Stimulated activated naive CD8-positive, alpha-beta T cell treated with anti-CD3 and anti-CD28 coated beads, Interleukin-15, amount 100 ng/mL, for 72 hours (primary cell): ENCODE data around the gene CXCL6.

Source experiments
- ATAC-seq: fragments of 150-1000 bp; cut with Tn5 transposase; 2 replicates; pipeline ENCODE4 v1.10.0; 2021; ENCODE audit warnings: mild to moderate bottlenecking, moderate library complexity
- DNase-seq, 2 donors: peaks; one replicate each; pipeline ENCODE4 v3.0.0; 2021 to 2022
- H3K27ac Mint-ChIP-seq, 2 donors: one replicate each; pipeline ENCODE4 v1.8.0; 2022; ENCODE audit warnings: mild to moderate bottlenecking in 2 of 2, mixed read lengths in 2 of 2, moderate library complexity in 2 of 2
- H3K27me3 Mint-ChIP-seq: one replicate; pipeline ENCODE4 v1.8.0; 2022; ENCODE audit warnings: mixed read lengths
- H3K4me1 Mint-ChIP-seq: one replicate; pipeline ENCODE4 v1.8.0; 2022; ENCODE audit warnings: mild to moderate bottlenecking, mixed read lengths
- H3K4me3 Mint-ChIP-seq, 2 donors: one replicate each; pipeline ENCODE4 v1.8.0; 2022; ENCODE audit warnings: mild to moderate bottlenecking in 2 of 2, mixed read lengths in 2 of 2, moderate library complexity in 1 of 2
- H3K9me3 Mint-ChIP-seq, 2 donors: one replicate each; pipeline ENCODE4 v1.8.0; 2022; ENCODE audit warnings: mixed read lengths in 2 of 2

The CXCL6 gene

DNA sequence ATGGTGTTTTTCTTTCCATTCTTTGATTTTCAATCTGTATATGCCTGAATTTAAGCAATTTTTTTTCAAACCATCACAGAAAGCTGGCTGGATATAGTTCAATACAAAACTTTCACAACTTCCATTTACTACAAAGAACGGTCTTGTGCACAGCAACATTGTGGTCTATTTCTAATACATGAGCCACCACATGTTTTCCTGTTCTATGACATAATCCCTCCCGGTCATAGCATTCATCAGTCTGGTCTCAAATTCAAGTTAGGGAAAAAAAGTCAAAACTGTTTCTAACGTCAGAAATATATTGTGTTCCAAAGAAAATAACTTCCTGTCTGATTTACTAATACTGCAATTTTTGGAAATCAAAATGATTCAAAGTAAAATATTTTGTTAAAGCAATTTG lies 7.5 kb upstream of the CXCL6 start:
- no peaks in the 10 kb centered on the region for H3K4me1 Mint-ChIP-seq
- H3K4me3 Mint-ChIP-seq: no peak overlapping the region
- no peak overlapping the region for H3K27ac Mint-ChIP-seq

GRCh38 chr4:73831569-73831968 lies 4.9 kb upstream of the CXCL6 start:
- no peak overlapping the region for H3K4me3 Mint-ChIP-seq
- H3K27ac Mint-ChIP-seq: no peak overlapping the region
- H3K27me3 Mint-ChIP-seq: peaks cover 5% of the 10 kb centered on the region
- DNase-seq (no peak), ATAC-seq (no peak)
- peaks cover 0 to 9% of the 10 kb centered on the region in 2 donors for H3K9me3 Mint-ChIP-seq
- peaks cover under 1% of the 10 kb centered on the region for H3K4me1 Mint-ChIP-seq

More for the DNA sequence above, 7.5 kb upstream of the CXCL6 start:
- no peak for ATAC-seq
- Mint-ChIP-seq H3K27me3 (no peaks in the 10 kb centered on the region), H3K9me3 (peaks cover 0 to 9% of the 10 kb centered on the region in 2 donors)
- no peak for DNase-seq

DNA sequence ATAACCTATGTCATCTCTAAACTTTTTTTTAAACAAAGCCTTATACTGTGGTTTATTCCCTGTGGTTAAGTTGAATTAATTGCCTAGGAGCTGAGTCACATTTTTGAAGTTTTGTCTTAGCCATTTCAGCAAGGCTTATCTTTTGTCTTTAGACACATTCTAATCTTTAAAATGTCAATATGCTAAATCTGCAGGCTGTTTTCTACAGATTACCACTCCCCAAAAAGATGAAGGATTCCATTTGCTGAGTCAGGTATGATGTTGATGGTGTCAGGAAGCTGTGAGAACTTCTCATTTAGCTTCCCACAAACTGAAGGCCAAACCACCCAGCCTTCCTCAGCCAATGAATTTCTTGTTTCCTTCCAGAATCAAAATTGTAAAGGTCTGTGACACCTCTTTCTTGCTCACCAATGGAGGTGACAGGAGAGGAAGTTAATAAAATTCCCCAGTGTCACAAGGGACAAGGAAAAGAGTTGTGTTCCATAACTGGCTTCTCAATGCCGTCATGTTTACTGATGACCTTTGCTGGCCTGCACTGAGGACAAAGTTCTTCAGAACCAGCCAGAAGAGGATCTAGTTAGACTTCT lies 3.7 kb upstream of the CXCL6 start:
- Mint-ChIP-seq H3K4me3 (no peak overlapping the region), H3K27ac (no peak overlapping the region), H3K9me3 (peaks cover 0 to 4% of the 10 kb centered on the region in 2 donors), H3K27me3 (peaks cover 15% of the 10 kb centered on the region), H3K4me1 (peaks cover 5% of the 10 kb centered on the region)
- no peak for ATAC-seq
- no peak for DNase-seq

DNA sequence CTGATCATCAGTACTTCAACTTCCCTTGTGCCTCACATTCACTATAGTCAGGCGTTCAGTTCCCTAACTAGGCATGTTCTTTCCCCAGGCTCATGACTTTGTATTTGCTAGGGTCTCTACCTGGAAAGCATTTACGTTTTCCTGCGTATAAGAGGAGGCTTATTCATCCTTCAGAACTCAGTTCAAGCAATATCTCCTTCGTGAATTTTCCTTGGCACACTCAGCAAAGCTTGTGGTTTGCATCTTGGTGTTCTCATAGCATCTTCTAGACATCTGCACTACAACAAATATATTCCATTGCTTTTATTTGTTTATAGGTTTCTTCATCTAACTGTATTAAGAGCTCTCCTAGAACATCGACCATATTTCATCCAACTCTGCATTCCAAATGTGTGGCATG lies 2.6 kb downstream of the CXCL6 start:
- no peak for ATAC-seq

GRCh38 chr4:73839715-73840114 lies 3.2 kb downstream of the CXCL6 start:
- Mint-ChIP-seq H3K4me1 (peaks cover 5% of the 10 kb centered on the region), H3K9me3 (no peaks in the 10 kb centered on the region), H3K4me3 (no peak overlapping the region), H3K27me3 (peaks cover 34% of the 10 kb centered on the region), H3K27ac (no peak overlapping the region)
- ATAC-seq: no peak
- DNase-seq: no peak

More for the DNA sequence above, 2.6 kb downstream of the CXCL6 start:
- DNase-seq: no peak
- no peak overlapping the region for H3K27ac Mint-ChIP-seq
- peaks cover 5% of the 10 kb centered on the region for H3K4me1 Mint-ChIP-seq
- no peaks in the 10 kb centered on the region for H3K9me3 Mint-ChIP-seq
- H3K27me3 Mint-ChIP-seq: peaks cover 34% of the 10 kb centered on the region
- H3K4me3 Mint-ChIP-seq: no peak overlapping the region

DNA sequence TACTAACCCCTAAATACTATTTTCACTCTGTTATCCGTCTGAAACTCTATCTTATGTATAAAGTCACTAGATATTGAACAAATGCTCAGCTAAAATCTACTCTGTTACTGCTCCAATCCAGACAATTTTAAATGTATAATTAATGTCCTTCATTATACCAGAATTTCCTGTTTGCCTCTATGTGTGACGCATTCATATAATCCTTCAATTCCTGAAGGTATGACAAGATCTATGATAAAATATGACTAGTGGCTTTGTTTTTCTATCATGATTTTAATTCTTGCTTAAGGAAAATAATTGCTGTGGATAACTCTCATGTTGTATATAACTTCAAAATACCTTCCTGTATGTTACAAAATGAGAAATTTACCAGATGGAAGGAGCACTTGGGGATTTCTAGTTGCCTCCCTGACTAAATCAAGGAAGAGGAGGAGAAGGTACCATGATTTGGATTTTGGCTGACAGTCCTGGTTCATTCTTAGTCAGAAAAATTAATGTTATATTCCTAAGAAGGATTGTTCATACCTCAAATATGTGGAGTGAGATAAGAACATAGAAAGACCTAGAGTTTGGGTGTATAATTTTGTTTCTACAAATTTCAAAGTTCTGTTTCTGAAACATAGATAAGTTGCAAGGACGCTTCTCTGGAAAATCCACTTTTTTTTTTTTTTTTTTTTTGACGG lies 4.9 kb downstream of the CXCL6 start:
- no peak for DNase-seq
- H3K27ac Mint-ChIP-seq: no peak overlapping the region
- peaks cover 5% of the 10 kb centered on the region for H3K4me1 Mint-ChIP-seq
- ATAC-seq: no peak
- H3K9me3 Mint-ChIP-seq: no peaks in the 10 kb centered on the region
- no peak overlapping the region for H3K4me3 Mint-ChIP-seq
- peaks cover 31% of the 10 kb centered on the region for H3K27me3 Mint-ChIP-seq

DNA sequence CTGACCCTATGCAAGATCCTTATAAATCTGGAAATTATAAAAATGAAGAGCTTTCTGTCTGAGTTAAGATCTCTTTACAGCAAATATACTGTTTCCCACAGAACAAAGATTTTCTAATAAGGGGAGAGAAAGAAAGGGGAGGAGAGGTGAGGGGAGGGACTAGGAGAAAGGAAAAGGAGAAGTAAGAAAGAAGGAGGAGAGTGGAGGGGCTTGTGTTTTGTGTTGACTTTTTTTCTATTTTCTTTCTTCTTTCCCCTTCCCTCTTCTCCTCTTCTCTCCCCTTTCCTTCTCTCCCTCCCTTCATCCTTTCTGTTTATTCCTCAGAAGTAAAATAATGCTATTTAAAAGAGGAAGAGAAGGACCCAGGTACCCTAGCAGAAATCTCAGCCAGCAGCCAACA lies 6.2 kb downstream of the CXCL6 start:
- Mint-ChIP-seq H3K4me1 (no peaks in the 10 kb centered on the region), H3K27me3 (peaks cover 20% of the 10 kb centered on the region), H3K4me3 (no peak overlapping the region), H3K9me3 (no peaks in the 10 kb centered on the region), H3K27ac (no peak overlapping the region)
- DNase-seq: no peak
- no peak for ATAC-seq

DNA sequence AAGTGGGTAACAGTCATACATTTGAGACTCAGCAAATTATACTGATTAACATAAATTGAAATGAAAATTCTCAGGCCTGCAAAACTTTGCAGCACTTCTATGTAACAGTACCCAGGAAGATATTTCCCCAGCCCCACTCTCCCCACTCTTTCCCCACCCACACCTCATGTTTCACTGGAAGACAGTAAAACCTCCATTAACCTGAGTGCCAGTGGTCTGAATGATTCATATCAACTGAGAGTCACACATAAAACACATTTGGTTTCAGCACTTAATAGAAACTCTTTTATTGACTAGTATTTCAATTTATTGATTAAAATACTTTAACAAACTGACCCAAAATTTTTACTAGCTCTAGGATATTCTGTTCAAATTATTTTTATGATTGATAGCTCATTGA lies 6.9 kb downstream of the CXCL6 start:
- H3K4me3 Mint-ChIP-seq: no peak overlapping the region
- ATAC-seq: no peak
- H3K4me1 Mint-ChIP-seq: no peaks in the 10 kb centered on the region
- DNase-seq: no peak
- H3K9me3 Mint-ChIP-seq: no peaks in the 10 kb centered on the region
- no peak overlapping the region for H3K27ac Mint-ChIP-seq
- peaks cover 26% of the 10 kb centered on the region for H3K27me3 Mint-ChIP-seq

DNA sequence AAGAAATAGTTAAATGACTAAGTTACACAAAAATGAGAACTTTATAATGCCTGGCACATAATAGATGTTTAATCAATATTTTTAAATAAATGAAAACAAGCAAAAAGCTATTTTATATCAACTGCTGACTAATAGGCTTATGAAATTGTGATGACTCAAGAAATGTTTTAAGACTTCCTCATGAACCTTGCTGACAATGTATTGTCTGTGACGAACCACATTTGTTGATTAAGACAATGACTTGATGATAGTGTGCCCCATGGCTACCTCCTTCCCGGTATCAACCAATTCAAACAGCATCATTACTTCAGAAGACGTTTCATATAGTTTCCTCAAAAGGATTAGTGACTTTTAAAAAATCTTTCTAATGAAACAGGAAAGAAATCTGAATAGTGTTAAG lies 7.9 kb downstream of the CXCL6 start:
- H3K4me1 Mint-ChIP-seq: no peaks in the 10 kb centered on the region
- ATAC-seq: no peak
- no peak overlapping the region for H3K4me3 Mint-ChIP-seq
- no peaks in the 10 kb centered on the region for H3K9me3 Mint-ChIP-seq
- H3K27ac Mint-ChIP-seq: no peak overlapping the region
- peaks cover 19% of the 10 kb centered on the region for H3K27me3 Mint-ChIP-seq
- no peak for DNase-seq

GRCh38 chr4:73844806-73845205 lies 8.3 kb downstream of the CXCL6 start:
- ATAC-seq: no peak
- no peaks in the 10 kb centered on the region for H3K4me1 Mint-ChIP-seq
- DNase-seq: no peak
- no peak overlapping the region for H3K4me3 Mint-ChIP-seq
- no peaks in the 10 kb centered on the region for H3K9me3 Mint-ChIP-seq
- peaks cover 15% of the 10 kb centered on the region for H3K27me3 Mint-ChIP-seq
- H3K27ac Mint-ChIP-seq: no peak overlapping the region

GRCh38 chr4:73847526-73848182 lies 11.2 kb downstream of the CXCL6 start:
- Mint-ChIP-seq H3K9me3 (no peaks in the 10 kb centered on the region), H3K27ac (no peak overlapping the region), H3K4me1 (no peaks in the 10 kb centered on the region), H3K4me3 (no peak overlapping the region), H3K27me3 (peaks cover 12% of the 10 kb centered on the region)
- no peak for DNase-seq
- ATAC-seq: no peak

DNA sequence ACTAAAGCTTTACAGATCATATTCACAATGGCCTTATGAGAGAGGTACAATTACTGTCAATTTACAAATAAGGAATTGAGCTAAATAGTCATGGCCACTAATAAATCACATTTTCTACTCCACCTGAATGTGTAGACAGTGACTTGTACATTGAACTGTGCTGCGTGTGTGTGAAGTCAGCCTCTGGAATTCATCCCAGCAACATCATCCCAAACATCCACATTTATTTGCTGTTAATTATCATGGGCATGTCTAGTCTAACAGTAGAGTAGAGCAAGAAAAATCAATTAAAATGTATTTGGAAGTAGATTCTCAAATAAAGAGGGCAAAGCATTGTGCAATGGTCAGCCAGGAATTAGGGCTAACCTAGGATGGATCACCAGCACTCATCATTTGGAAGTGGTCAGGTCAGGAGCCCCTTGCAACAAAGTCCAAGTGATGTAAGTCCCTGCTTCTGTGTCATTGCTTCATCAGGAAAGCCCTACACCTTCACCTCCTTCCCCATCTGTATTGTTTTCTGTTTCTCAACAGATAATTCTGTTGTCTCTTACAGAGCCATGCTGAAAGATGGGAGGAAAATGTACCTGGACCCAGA lies 11.8 kb downstream of the CXCL6 start:
- DNase-seq: no peak
- Mint-ChIP-seq H3K4me1 (no peaks in the 10 kb centered on the region), H3K27me3 (peaks cover 8% of the 10 kb centered on the region), H3K4me3 (no peak overlapping the region), H3K9me3 (no peaks in the 10 kb centered on the region), H3K27ac (no peak overlapping the region)
- ATAC-seq: no peak

- DNase-seq: no peak
Measured at GRCh38 chr4:73850261-73850970, 13.9 kb downstream of the CXCL6 start.

GRCh38 chr4:73851293-73851692 lies 14.8 kb downstream of the CXCL6 start:
- H3K27ac Mint-ChIP-seq: no peak overlapping the region
- no peaks in the 10 kb centered on the region for H3K9me3 Mint-ChIP-seq
- H3K4me3 Mint-ChIP-seq: no peak overlapping the region
- DNase-seq: no peak
- ATAC-seq: no peak
- peaks cover 17% of the 10 kb centered on the region for H3K27me3 Mint-ChIP-seq
- no peaks in the 10 kb centered on the region for H3K4me1 Mint-ChIP-seq

More at GRCh38 chr4:73850261-73850970, 13.9 kb downstream of the CXCL6 start:
- H3K9me3 Mint-ChIP-seq: no peaks in the 10 kb centered on the region
- ATAC-seq: no peak
- H3K4me1 Mint-ChIP-seq: no peaks in the 10 kb centered on the region
- no peak overlapping the region for H3K27ac Mint-ChIP-seq
- H3K4me3 Mint-ChIP-seq: no peak overlapping the region
- peaks cover 17% of the 10 kb centered on the region for H3K27me3 Mint-ChIP-seq

GRCh38 chr4:73852771-73853170 lies 16.3 kb downstream of the CXCL6 start:
- Mint-ChIP-seq H3K27me3 (peaks cover 14% of the 10 kb centered on the region), H3K9me3 (no peaks in the 10 kb centered on the region), H3K4me3 (no peak overlapping the region), H3K4me1 (no peaks in the 10 kb centered on the region), H3K27ac (no peak overlapping the region)
- no peak for ATAC-seq
- DNase-seq: no peak
